HG02852 (cell line): ENCODE results near the gene PARD3B.

Source experiments
- ATAC-seq: cut with Tn5 transposase; IDR thresholded peaks from one replicate; pipeline ENCODE4 v1.9.1; 2021; ENCODE audit warnings: mild to moderate bottlenecking, moderate library complexity; ENCODE audit not compliant: unreplicated experiment

Gene PARD3B

GRCh38 chr2:205292665-205293295, 747.5 kb downstream of the PARD3B start:
- no peak for ATAC-seq

- no peak for ATAC-seq
These were observed 748.3 kb downstream of the PARD3B start for GRCh38 chr2:205293559-205293958.

GRCh38 chr2:205296959-205297358, 751.7 kb downstream of the PARD3B start:
- no peak for ATAC-seq

- ATAC-seq: no peak
These were observed 752.1 kb downstream of the PARD3B start for GRCh38 chr2:205297368-205297767.

GRCh38 chr2:205297846-205298245, 752.6 kb downstream of the PARD3B start:
- no peak for ATAC-seq

- ATAC-seq: no peak
These were observed 765.9 kb downstream of the PARD3B start for GRCh38 chr2:205311201-205311600.

GRCh38 chr2:205321231-205321630, 776.0 kb downstream of the PARD3B start:
- ATAC-seq: no peak

- ATAC-seq: no peak
These were observed 778.7 kb downstream of the PARD3B start for GRCh38 chr2:205323929-205324328.

GRCh38 chr2:205324355-205324754, 779.1 kb downstream of the PARD3B start:
- ATAC-seq: peak; percentile 54

GRCh38 chr2:205333351-205333750, 788.1 kb downstream of the PARD3B start:
- ATAC-seq: no peak

GRCh38 chr2:205337274-205337673, 792.0 kb downstream of the PARD3B start:
- no peak for ATAC-seq

GRCh38 chr2:205338156-205338555, 792.9 kb downstream of the PARD3B start:
- ATAC-seq: no peak

- no peak for ATAC-seq
These were observed 797.8 kb downstream of the PARD3B start for GRCh38 chr2:205343103-205343502.

GRCh38 chr2:205346649-205347048, 801.4 kb downstream of the PARD3B start:
- no peak for ATAC-seq

- ATAC-seq: no peak
These were observed 802.6 kb downstream of the PARD3B start for GRCh38 chr2:205347899-205348298.

- ATAC-seq: no peak
These were observed 806.8 kb downstream of the PARD3B start for GRCh38 chr2:205352094-205352493.

- ATAC-seq: no peak
These were observed 807.3 kb downstream of the PARD3B start for GRCh38 chr2:205352593-205352992.

GRCh38 chr2:205357732-205358131, 812.5 kb downstream of the PARD3B start:
- ATAC-seq: no peak

- ATAC-seq: no peak
These were observed 813.1 kb downstream of the PARD3B start for GRCh38 chr2:205358351-205358815.

- ATAC-seq: no peak
These were observed 816.0 kb downstream of the PARD3B start for GRCh38 chr2:205361272-205361671.

- no peak for ATAC-seq
These were observed 816.7 kb downstream of the PARD3B start for GRCh38 chr2:205361970-205362369.

- ATAC-seq: no peak
These were observed 819.0 kb downstream of the PARD3B start for GRCh38 chr2:205364261-205364660.
